ENCODE measurements around the gene WWTR1. TPM values are rescaled to one million over a fixed set of nuclear protein-coding genes. Genes with fewer than 3 reads are reported as not detected.
A peak's percentile ranks its signal among the peaks of the same experiment; 100 is the strongest.

WWTR1 gene
- total RNA-seq (2012; rRNA removed): 30.3 and 38.9 TPM in 2 replicates
- polyA plus RNA-seq (2012; rRNA removed): 65.3 and 66.9 TPM in 2 replicates
- polyA plus RNA-seq (2012; cell fraction: cytosol; rRNA removed): 31.8 and 59.9 TPM in 2 replicates
- 53.5 and 83.5 TPM in 2 replicates for polyA plus RNA-seq (2012; cell fraction: nucleus; rRNA removed; ENCODE audit: low replicate concordance)
- Bru-seq, nascent RNA: percentile 94 among the genes with signal in this experiment
- percentile 90 among the genes with signal in this experiment for BruChase-seq, experiment 1, labeled RNA remaining after a 6-hour chase
- BruChase-seq, experiment 2, labeled RNA remaining after a 2-hour chase: percentile 87 among the genes with signal in this experiment
- long read RNA-seq, transcript WWTR1-201 (7 exons, 2,103 nt): major isoform, 18 of 52 reads
- long read RNA-seq, partial matches to known transcripts: 14 of 52 reads
- long read RNA-seq, other reads (novel, unspliced or antisense): 19 of 52 reads

- dilution Hi-C loops (cut with HindIII; ENCODE audit: low sequenced_read_pairs, unreplicated experiment): no loop called here
- peak within 1 kb of the TSS; percentile 99 for H2BK20ac ChIP-seq (ENCODE audit: low read depth, low read length)
- peak within 1 kb of the TSS; percentile 99 for H2AK9ac ChIP-seq (replicated peaks; ENCODE audit: low read depth, low read length, poor library complexity)
- no TSS peak for BruUV-seq (replicated peaks)
- H3K56ac ChIP-seq (ENCODE audit: extremely low read depth, insufficient read depth, low read length): peak within 1 kb of the TSS; percentile 97
- DNase-seq: peak; percentile 94
- H3K14ac ChIP-seq (replicated peaks; ENCODE audit: low read depth, low read length): peak within 1 kb of the TSS; percentile 99
- H3K4ac ChIP-seq (ENCODE audit: low read depth, low read length): peak within 1 kb of the TSS; percentile 100
- no peaks in the 10 kb centered on the region for H3K9me3 ChIP-seq (ENCODE audit: control insufficient read depth, insufficient read depth, low read length)
- in situ Hi-C loops (cut with MboI; ENCODE audit: low sequenced_read_pairs): no loop called here
- H3K36me3 ChIP-seq (ENCODE audit: control insufficient read depth, insufficient read depth, low read length): peaks cover 8% of the 10 kb centered on the region
- peak within 1 kb of the TSS; percentile 95 for H2AFZ ChIP-seq (replicated peaks; ENCODE audit: low read length, poor library complexity)
- peak within 1 kb of the TSS; percentile 94 for H4K91ac ChIP-seq (ENCODE audit: insufficient read depth, low read depth, low read length)
- peak within 1 kb of the TSS; percentile 85 for H3K18ac ChIP-seq (ENCODE audit: low read depth, low read length)
- peak within 1 kb of the TSS; percentile 88 for H3K4me2 ChIP-seq (ENCODE audit: low read depth, low read length)
- H3K23ac ChIP-seq (ENCODE audit: low read depth, low read length): peak within 1 kb of the TSS; percentile 100
- H3K4me1 ChIP-seq (ENCODE audit: control insufficient read depth, insufficient read depth, low read length): peaks cover 7% of the 10 kb centered on the region
- H3K9ac ChIP-seq (ENCODE audit: low read depth, low read length): peak within 1 kb of the TSS; percentile 100
- 1% methylated on average over 14 of the region's 52 CpGs; no CpG with 5 or more reads in 1 of the 2 experiments for WGBS, 2 experiments (ENCODE audit: extremely low coverage in 2 of 2, insufficient read length in 1 of 2)
- peaks cover 43% of the 10 kb centered on the region for H4K20me1 ChIP-seq (ENCODE audit: insufficient read depth, low read length)
- no peaks in the 10 kb centered on the region for H3K27me3 ChIP-seq (ENCODE audit: control insufficient read depth, insufficient read depth, low read length)
- intact Hi-C loops (cut with micrococcal nuclease): loop anchor here (1.0 to 5.0 kb wide), 5 partner anchors 44 to 146 kb away; no protein-coding TSS in a partner anchor
- H3K27ac ChIP-seq (ENCODE audit: insufficient read depth, low read length): peak within 1 kb of the TSS; percentile 95
- peaks cover 5% of the 10 kb centered on the region; the same call in 1 of the 2 replicates for H3K9me1 ChIP-seq (ENCODE audit: insufficient read depth, low read length)
- H4K8ac ChIP-seq (ENCODE audit: low read depth in 2 of 2, low read length in 2 of 2): peak within 1 kb of the TSS; percentile 75 to 98
- ChIA-PET POLR2A (ENCODE audit: unreplicated experiment) (interaction anchor here (0.6 to 1.8 kb wide), 10 partner anchors 13 to 125 kb away, joined by 3 to 13 read pairs (median 5); no protein-coding TSS in a partner anchor), CTCF (interaction anchor here (0.7 to 2.4 kb wide), 4 partner anchors 59 to 127 kb away, joined by 3 to 6 read pairs (median 6); no protein-coding TSS in a partner anchor)
- H3K79me1 ChIP-seq (ENCODE audit: low read depth in 1 of 2, low read length in 2 of 2): peaks cover 0 to 52% of the 10 kb centered on the region in 2 experiments; a peak in 2 of 4 replicates
- peak within 1 kb of the TSS; percentile 70 for H3K4me3 ChIP-seq (ENCODE audit: insufficient read depth, low read depth, low read length)
- H2BK5ac ChIP-seq (ENCODE audit: low read depth, low read length, poor library complexity, severe bottlenecking): peak within 1 kb of the TSS; percentile 96
- H2BK120ac ChIP-seq (ENCODE audit: low read depth, low read length): peak within 1 kb of the TSS; percentile 99
- peak within 1 kb of the TSS; percentile 92 for H4K5ac ChIP-seq (ENCODE audit: low read depth, low read length)
- ATAC-seq (ENCODE audit: low read depth): peak; percentile 86
- H2BK15ac ChIP-seq (ENCODE audit: low read depth, low read length): peak within 1 kb of the TSS; percentile 93
- H2AK5ac ChIP-seq (ENCODE audit: low read depth, low read length): peak within 1 kb of the TSS; percentile 92
- TF ChIP-seq NFE2L2 (IDR thresholded peaks at IDR 0.05; ENCODE audit: low read depth, low read length) (no peak), MXI1 (IDR thresholded peaks at IDR 0.05; ENCODE audit: borderline replicate concordance, low read depth, low read length) (peak; percentile 35; the same call in 1 of the 2 replicates), MAZ (IDR thresholded peaks at IDR 0.05; ENCODE audit: borderline replicate concordance, low read depth, low read length) (peak; percentile 71), SMC3 (IDR thresholded peaks at IDR 0.05; ENCODE audit: low read depth, low read length) (no peak), RFX5 (IDR thresholded peaks at IDR 0.05; ENCODE audit: low read depth, low read length) (no peak), BHLHE40 (IDR thresholded peaks at IDR 0.05; ENCODE audit: low read depth, low read length) (0 out of 2 replicates have a peak, but pooled peaks have one; percentile 5), RCOR1 (IDR thresholded peaks at IDR 0.05; ENCODE audit: insufficient replicate concordance, low read length) (no peak), CHD1 (IDR thresholded peaks at IDR 0.05; ENCODE audit: low read depth, low read length) (no peak), RAD21 (IDR thresholded peaks at IDR 0.05; ENCODE audit: low read length) (peak; percentile 53), POLR2A (IDR thresholded peaks at IDR 0.05; ENCODE audit: low read depth, low read length) (peak; percentile 95), MAFK (IDR thresholded peaks at IDR 0.05; ENCODE audit: low read depth, low read length) (no peak), CEBPB (IDR thresholded peaks at IDR 0.05; ENCODE audit: low read depth, low read length) (no peak)
- TF ChIP-seq, protein P1, sequence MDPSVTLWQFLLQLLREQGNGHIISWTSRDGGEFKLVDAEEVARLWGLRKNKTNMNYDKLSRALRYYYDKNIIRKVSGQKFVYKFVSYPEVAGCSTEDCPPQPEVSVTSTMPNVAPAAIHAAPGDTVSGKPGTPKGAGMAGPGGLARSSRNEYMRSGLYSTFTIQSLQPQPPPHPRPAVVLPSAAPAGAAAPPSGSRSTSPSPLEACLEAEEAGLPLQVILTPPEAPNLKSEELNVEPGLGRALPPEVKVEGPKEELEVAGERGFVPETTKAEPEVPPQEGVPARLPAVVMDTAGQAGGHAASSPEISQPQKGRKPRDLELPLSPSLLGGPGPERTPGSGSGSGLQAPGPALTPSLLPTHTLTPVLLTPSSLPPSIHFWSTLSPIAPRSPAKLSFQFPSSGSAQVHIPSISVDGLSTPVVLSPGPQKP (IDR thresholded peaks at IDR 0.05; ENCODE audit: borderline replicate concordance, low read depth, low read length): 0 out of 2 replicates have a peak, but pooled peaks have one; percentile 29
- TF ChIP-seq, protein P2, sequence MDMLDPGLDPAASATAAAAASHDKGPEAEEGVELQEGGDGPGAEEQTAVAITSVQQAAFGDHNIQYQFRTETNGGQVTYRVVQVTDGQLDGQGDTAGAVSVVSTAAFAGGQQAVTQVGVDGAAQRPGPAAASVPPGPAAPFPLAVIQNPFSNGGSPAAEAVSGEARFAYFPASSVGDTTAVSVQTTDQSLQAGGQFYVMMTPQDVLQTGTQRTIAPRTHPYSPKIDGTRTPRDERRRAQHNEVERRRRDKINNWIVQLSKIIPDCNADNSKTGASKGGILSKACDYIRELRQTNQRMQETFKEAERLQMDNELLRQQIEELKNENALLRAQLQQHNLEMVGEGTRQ (IDR thresholded peaks at IDR 0.05; ENCODE audit: low read depth, low read length): no peak
Measured at GRCh38 chr3:149657926-149658743, at the start of gene WWTR1. Gene WWTR1, minus strand, starts transcription at chr3:149658025. Its CDS starts 719 bp downstream, at chr3:149657306.

Measured in IMR-90 (cell line).